ENCODE results near the gene KLF11. TPM values are rescaled to one million over a fixed set of nuclear protein-coding genes. Genes with fewer than 3 reads are reported as not detected.

The KLF11 gene
- total and polyA plus RNA-seq, 2 of the 8 experiments (the other 6 are each of a cell fraction or from before 2014, with no cell fraction given), result 6.4 to 10.1 TPM

- H3K56ac ChIP-seq (replicated peaks; ENCODE audit: insufficient read length, low read depth, low read length), result no peak overlapping the region
- no peak for FAIRE-seq
- no peaks in the 10 kb centered on the region for H3K9me3 ChIP-seq (ENCODE audit: insufficient read depth in 2 of 2, low read depth in 1 of 2, low read length in 1 of 2)
- H2AK5ac ChIP-seq (ENCODE audit: low read depth, low read length), result no peak overlapping the region
- H4K20me1 ChIP-seq (replicated peaks in 1 of 2; ENCODE audit: control insufficient read depth in 1 of 2, insufficient read depth in 2 of 2, low read length in 2 of 2), result no peaks in the 10 kb centered on the region
- H3K4me3 ChIP-seq (ENCODE audit: extremely low read depth in 1 of 4, insufficient read depth in 2 of 4, low read depth in 3 of 4, low read length in 4 of 4), result no peak overlapping the region
- no peak overlapping the region for H3K14ac ChIP-seq (ENCODE audit: insufficient read length)
- H2BK12ac ChIP-seq (ENCODE audit: low read depth, low read length), result no peak overlapping the region
- no peak overlapping the region for H3K27ac ChIP-seq (ENCODE audit: low read depth, low read length)
- H3K36me3 ChIP-seq (ENCODE audit: control insufficient read depth in 2 of 4, insufficient read depth in 4 of 4, low read length in 3 of 4), result peaks cover 0 to 18% (median 0%) of the 10 kb centered on the region in 4 experiments; a peak in 2 of 8 replicates
- H3K18ac ChIP-seq (ENCODE audit: extremely low read depth, low read length), result no peak overlapping the region
- H3K27me3 ChIP-seq (replicated peaks in 1 of 4; ENCODE audit: control insufficient read depth in 3 of 4, extremely low read depth in 1 of 4, insufficient read depth in 3 of 4, low read length in 3 of 4), result no peaks in the 10 kb centered on the region
- peaks cover 0 to 16% (median 2%) of the 10 kb centered on the region in 4 experiments; a peak in 3 of 7 replicates for H3K4me1 ChIP-seq (replicated peaks in 1 of 4; ENCODE audit: control insufficient read depth in 3 of 4, insufficient read depth in 4 of 4, low read length in 3 of 4)
- CTCF ChIA-PET (ENCODE audit: partially characterized antibody), result interaction anchor here (0.6 to 1.1 kb wide), 5 partner anchors 17 to 253 kb away, joined by 3 to 4 read pairs (median 3); no protein-coding TSS in a partner anchor
- POLR2A ChIA-PET (ENCODE audit: partially characterized antibody), result interaction anchor here (1.6 kb wide), 1 partner anchor 9 kb away, joined by 4 read pairs; no protein-coding TSS in a partner anchor
- H3K23me2 ChIP-seq (ENCODE audit: low read depth, low read length), result peaks cover 3% of the 10 kb centered on the region; the same call in 1 of the 2 replicates
- H3K4me2 ChIP-seq (ENCODE audit: insufficient read depth in 1 of 2, low read depth in 2 of 2, low read length in 2 of 2), result no peak overlapping the region
- DNase-seq (ENCODE audit: low read depth in 1 of 2, low spot score in 2 of 2), result no peak
- H2BK20ac ChIP-seq (ENCODE audit: low read length), result no peak overlapping the region
- no peak overlapping the region for H2BK5ac ChIP-seq (ENCODE audit: low read depth, low read length)
- 92% methylated on average over 6 of the region's 7 CpGs; no CpG with 5 or more reads in 1 of the 2 experiments for WGBS, 2 experiments (ENCODE audit: extremely low coverage in 1 of 2, insufficient coverage in 1 of 2, insufficient read length in 1 of 2, insufficient replicate concordance in 2 of 2, low coverage in 1 of 2, low lambda C conversion rate in 2 of 2, missing lambda C conversion rate in 1 of 2)
- H3K4ac ChIP-seq (replicated peaks; ENCODE audit: insufficient read length, low read depth, low read length), result no peak overlapping the region
- no peak overlapping the region for H2AFZ ChIP-seq (ENCODE audit: low read length)
- no peak overlapping the region for H3K9ac ChIP-seq (replicated peaks in 1 of 4; ENCODE audit: extremely low read depth in 1 of 4, low read depth in 3 of 4, low read length in 3 of 4)
- H4K5ac ChIP-seq (ENCODE audit: insufficient read length, low read depth, low read length), result no peak overlapping the region
- no peak overlapping the region for H3K23ac ChIP-seq (ENCODE audit: insufficient read length)
- no peak overlapping the region for H2BK15ac ChIP-seq (ENCODE audit: low read length)
- H2BK120ac ChIP-seq (replicated peaks; ENCODE audit: low read depth, low read length), result no peak overlapping the region
- no peak overlapping the region for H4K8ac ChIP-seq (ENCODE audit: extremely low read depth, insufficient read depth, low read length)
- no peak overlapping the region for H4K91ac ChIP-seq (replicated peaks; ENCODE audit: insufficient read length, low read length)
- H3K79me1 ChIP-seq (ENCODE audit: low read depth, low read length), result no peaks in the 10 kb centered on the region
- TF ChIP-seq CHD1 (IDR thresholded peaks at IDR 0.05; ENCODE audit: low read depth, low read length), result no peak
- no peak for TF ChIP-seq RBBP5 (IDR thresholded peaks at IDR 0.05; ENCODE audit: borderline replicate concordance, low read depth, low read length)
- no peak for TF ChIP-seq CREB1 (IDR thresholded peaks at IDR 0.05)
- no peak for TF ChIP-seq ZNF274 (IDR thresholded peaks at IDR 0.05; ENCODE audit: borderline replicate concordance, extremely low read depth, low read length)
- TF ChIP-seq SIN3A (conservative IDR thresholded peaks at IDR 0.05 in 1 of 2, IDR thresholded peaks at IDR 0.05 in 1 of 2; ENCODE audit: low read depth in 1 of 2, low read length in 2 of 2), result no peak
- no peak for TF ChIP-seq RFX5 (IDR thresholded peaks at IDR 0.05; ENCODE audit: borderline replicate concordance, low read depth, low read length)
- no peak for TF ChIP-seq EZH2 (IDR thresholded peaks at IDR 0.05; ENCODE audit: low read depth, low read length, severe bottlenecking)
- H3K79me2 ChIP-seq (ENCODE audit: control insufficient read depth in 1 of 2, insufficient read depth in 2 of 2, low read length in 2 of 2), result no peaks in the 10 kb centered on the region
Observed at GRCh38 chr2:10054976-10055375, 11.6 kb downstream of the KLF11 start.
